Lower lobe of right lung (tissue), 2 donors: Measurements from ENCODE around the gene SMIM26. TPM values are rescaled to one million over a fixed set of nuclear protein-coding genes. Genes with fewer than 3 reads are reported as not detected.

Source experiments
- ATAC-seq, 2 donors: fragments of 200-7000 bp; cut with Tn5 transposase; one replicate each; pipeline ENCODE4 v1.9.1; 2020 to 2022; ENCODE audit warnings: mild to moderate bottlenecking in 2 of 2, moderate library complexity in 2 of 2
- DNase-seq: peaks from one replicate; pipeline ENCODE4 v3.0.0-alpha.2; 2020
- H3K27ac ChIP-seq: fragments of 200-600 bp; one replicate; pipeline ENCODE4 v1.8.0; 2022
- H3K27me3 ChIP-seq: fragments of 200-600 bp; one replicate; pipeline ENCODE4 v1.8.0; 2022; ENCODE audit warnings: low read depth
- H3K36me3 ChIP-seq: fragments of 200-600 bp; one replicate; pipeline ENCODE4 v1.8.0; 2022; ENCODE audit warnings: mild to moderate bottlenecking
- H3K4me1 ChIP-seq: fragments of 200-600 bp; one replicate; pipeline ENCODE4 v1.8.0; 2022
- H3K4me3 ChIP-seq: fragments of 200-600 bp; one replicate; pipeline ENCODE4 v1.8.0; 2022; ENCODE audit warnings: mild to moderate bottlenecking
- H3K9me3 ChIP-seq: fragments of 200-600 bp; one replicate; pipeline ENCODE4 v1.8.0; 2022
- intact Hi-C: fragments of 100-400 bp; cut with DNase I; formaldehyde crosslinking; loops from one replicate; pipeline ENCODE4 v1.11.0; 2022
- total RNA-seq: library from RNA; stranded (reverse); fragmentation: NEBNext Ultra II Directional; extraction: Animal tissue kit (Norgen Biotek cat#: 25700); gene quantifications from one replicate; pipeline ENCODE4 v1.2.1, GENCODE V29; 2021
- TF ChIP-seq, protein P1 (sequence below): fragments of 200-600 bp; IDR thresholded peaks from one replicate; pipeline ENCODE4 v1.8.0; 2022; ENCODE audit warnings: antibody characterized with exemption, mild to moderate bottlenecking
- donor health status: DM: no; HTN: yes; CAD: no; lungs with severe emphysema.

Gene SMIM26
- total RNA-seq, 1 donor from 2014 or later, result 56.4 TPM

DNA sequence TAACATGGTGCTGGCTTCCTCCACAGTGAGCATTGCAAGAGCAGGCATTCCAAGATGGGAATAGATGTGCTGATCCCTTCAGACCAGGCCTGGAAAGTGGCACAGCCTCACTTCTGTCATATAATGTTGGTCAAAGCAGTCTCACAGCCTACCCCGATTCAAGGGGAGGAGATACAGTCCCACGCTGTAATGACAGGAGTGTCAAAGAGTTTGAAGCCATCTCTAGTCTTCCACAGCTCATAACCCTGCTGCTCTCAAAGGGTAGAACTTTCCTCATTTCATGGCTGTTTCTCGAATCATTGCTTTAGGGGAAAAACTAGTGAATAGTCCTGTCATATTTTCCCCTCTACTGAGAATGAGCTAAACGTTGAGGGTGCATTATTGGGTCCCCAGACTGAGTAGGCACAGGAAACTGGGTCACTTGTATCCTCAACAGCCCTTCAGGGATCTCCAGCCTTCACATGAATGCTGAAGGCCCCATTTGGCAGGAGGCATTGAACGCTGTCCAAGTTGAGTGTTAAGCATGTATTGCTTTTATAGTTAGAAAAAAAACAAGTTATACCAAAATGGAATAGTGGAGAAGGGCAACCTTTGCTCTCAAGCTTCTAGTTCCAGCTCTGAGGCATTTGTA lies 47.9 kb downstream of the SMIM26 start:
- DNase-seq, result no peak
- Histone ChIP-seq H3K4me3 (no peak overlapping the region), H3K27ac (no peak overlapping the region), H3K9me3 (no peaks in the 10 kb centered on the region), H3K4me1 (peaks cover 8% of the 10 kb centered on the region), H3K27me3 (no peaks in the 10 kb centered on the region), H3K36me3 (peaks cover 7% of the 10 kb centered on the region)
- intact Hi-C loops, result no loop called here
- ATAC-seq, result peak; percentile 44 to 57
- TF ChIP-seq, protein P1, sequence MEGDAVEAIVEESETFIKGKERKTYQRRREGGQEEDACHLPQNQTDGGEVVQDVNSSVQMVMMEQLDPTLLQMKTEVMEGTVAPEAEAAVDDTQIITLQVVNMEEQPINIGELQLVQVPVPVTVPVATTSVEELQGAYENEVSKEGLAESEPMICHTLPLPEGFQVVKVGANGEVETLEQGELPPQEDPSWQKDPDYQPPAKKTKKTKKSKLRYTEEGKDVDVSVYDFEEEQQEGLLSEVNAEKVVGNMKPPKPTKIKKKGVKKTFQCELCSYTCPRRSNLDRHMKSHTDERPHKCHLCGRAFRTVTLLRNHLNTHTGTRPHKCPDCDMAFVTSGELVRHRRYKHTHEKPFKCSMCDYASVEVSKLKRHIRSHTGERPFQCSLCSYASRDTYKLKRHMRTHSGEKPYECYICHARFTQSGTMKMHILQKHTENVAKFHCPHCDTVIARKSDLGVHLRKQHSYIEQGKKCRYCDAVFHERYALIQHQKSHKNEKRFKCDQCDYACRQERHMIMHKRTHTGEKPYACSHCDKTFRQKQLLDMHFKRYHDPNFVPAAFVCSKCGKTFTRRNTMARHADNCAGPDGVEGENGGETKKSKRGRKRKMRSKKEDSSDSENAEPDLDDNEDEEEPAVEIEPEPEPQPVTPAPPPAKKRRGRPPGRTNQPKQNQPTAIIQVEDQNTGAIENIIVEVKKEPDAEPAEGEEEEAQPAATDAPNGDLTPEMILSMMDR, result no peak

Other genes with a start within 250 kb of the SMIM26 start
- gene DZANK1, start 100.4 kb upstream of the SMIM26 start, total RNA-seq, result 3.4 TPM
- 6.6 TPM for gene POLR3F, start 100.0 kb upstream of the SMIM26 start, total RNA-seq
- 15.3 TPM for gene RBBP9, start 70.2 kb upstream of the SMIM26 start, total RNA-seq
- 51.2 TPM for gene SEC23B, start 59.5 kb upstream of the SMIM26 start, total RNA-seq
- 15.7 TPM for gene DTD1, start 20.6 kb downstream of the SMIM26 start, total RNA-seq
- not detected for gene SCP2D1, start 246.4 kb downstream of the SMIM26 start, total RNA-seq